T1000 (cell line): ENCODE data around the gene ZNF628.
A peak's percentile ranks its signal among the peaks of the same experiment; 100 is the strongest.

Experiments used
- DNase-seq: peaks from one replicate; lab custom pipeline; 2025; ENCODE audit warnings: mixed read lengths; lab: John Stamatoyannopoulos, UW

ZNF628 gene

DNA sequence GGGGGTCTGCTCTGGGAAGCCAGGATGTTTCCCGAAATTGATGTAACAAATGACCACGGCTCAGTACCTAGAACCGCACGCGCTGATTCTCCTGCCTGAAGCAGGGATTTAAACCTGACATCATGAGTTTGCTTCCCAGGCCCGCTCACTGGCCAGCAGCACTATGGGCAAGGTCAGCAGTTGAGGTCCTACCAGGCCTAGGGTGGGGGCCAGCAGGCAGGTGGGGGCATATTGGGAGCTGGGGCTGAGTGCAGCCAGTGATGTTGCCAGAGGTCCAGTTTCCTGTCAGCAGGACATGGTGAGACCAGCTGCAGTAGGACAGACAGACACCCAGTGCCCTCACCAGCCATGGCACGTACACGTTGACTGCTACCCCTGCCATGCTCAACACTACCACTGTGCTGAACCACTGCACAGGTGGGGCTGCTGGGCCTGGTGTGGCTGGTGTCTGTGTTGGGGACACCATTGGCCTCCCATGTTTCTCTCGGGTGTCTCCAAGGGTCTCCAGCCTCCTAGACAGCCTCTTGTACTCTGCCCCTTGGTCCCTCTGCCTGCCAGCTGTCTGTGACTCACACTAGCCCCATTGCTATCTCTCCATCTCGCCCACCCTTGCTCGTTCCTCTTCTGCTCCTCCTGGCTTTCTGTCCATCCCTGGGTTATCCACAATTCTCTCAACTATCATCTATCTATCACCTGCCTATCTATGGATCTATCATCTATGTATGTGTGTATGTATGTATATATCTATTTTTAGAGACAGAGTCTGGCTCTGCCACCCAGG lies 10.8 kb upstream of the ZNF628 start:
- no peak for DNase-seq

DNA sequence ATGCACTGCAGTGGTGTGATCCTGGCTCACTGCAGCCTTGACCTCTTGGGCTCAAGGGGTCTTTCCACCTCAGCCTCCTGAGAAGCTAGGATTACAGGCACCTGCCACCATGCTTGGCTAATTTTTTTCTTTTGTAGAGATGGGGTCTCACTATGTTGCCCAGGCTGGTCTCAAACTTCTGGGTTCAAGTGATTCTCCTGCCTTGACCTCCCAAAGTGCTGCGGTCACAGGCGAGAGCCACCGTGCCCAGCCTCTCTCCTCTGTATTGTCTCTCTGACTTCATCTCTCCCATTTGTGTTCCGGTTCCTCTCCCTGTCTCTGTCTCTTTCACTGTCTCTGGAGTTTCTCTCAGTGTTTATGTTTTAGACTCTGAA lies 10.2 kb upstream of the ZNF628 start:
- no peak for DNase-seq

DNA sequence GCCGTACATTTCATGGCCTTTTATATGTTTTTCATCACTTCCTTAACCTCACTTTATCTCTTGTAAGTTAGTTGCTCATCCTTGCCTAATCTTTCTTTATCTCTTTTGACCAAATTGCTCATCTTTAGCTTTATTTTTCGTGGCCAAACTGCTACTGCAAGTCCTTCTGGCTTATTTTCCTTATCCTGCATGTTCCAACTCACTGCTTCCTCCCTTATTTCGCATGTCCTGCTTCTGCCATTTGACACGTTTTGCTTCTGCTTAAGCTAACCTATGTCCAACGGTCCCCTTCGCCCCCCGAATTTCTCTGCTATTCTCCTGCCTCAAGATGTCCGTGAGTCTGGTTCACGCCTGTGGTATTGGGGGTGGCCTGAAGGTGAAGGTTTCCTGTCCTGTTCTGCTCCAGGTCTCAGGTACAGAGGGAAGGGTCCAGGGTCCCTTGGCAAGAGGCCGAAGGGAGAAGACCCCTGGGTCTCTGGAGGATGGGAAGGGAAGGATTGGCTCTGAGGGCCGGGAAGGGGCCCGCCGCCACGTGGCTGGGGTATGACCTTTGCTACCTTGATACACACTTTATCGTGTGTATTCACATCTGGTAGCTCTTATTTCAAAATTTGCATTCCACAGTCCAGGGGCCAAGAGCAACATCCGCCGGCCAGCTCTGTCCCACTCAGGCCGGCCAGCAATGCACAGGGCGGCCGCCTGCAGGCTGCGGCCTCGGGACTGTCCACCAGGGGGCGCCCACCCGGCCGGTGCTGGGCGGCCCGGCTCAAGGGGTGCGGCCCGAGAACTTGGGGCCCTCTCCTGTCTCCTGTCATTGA lies 9.0 kb upstream of the ZNF628 start:
- peak; percentile 30 for DNase-seq

DNA sequence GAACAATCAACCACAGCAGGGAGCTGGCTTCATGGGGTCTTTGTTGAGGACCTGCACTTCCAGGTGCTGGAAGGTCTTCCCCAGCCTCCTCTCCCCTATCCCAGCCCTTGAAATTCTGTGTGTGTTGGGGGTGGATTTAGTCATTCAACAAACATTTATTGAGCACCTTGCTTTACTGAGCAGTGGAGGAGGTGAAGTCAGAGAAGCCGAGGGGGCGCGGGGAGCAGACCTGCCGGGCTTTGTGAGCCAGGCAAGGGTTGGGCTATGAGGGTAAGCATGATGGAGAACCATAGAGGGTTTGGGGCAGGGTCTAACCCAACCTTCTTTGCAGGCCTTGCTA lies 8.4 kb upstream of the ZNF628 start:
- no peak for DNase-seq

GRCh38 chr19:55471266-55471665 lies 5.2 kb upstream of the ZNF628 start:
- DNase-seq: no peak

GRCh38 chr19:55472463-55472862 lies 4.0 kb upstream of the ZNF628 start:
- no peak for DNase-seq

- DNase-seq: no peak
These were observed 3.0 kb upstream of the ZNF628 start for GRCh38 chr19:55473225-55474012.

DNA sequence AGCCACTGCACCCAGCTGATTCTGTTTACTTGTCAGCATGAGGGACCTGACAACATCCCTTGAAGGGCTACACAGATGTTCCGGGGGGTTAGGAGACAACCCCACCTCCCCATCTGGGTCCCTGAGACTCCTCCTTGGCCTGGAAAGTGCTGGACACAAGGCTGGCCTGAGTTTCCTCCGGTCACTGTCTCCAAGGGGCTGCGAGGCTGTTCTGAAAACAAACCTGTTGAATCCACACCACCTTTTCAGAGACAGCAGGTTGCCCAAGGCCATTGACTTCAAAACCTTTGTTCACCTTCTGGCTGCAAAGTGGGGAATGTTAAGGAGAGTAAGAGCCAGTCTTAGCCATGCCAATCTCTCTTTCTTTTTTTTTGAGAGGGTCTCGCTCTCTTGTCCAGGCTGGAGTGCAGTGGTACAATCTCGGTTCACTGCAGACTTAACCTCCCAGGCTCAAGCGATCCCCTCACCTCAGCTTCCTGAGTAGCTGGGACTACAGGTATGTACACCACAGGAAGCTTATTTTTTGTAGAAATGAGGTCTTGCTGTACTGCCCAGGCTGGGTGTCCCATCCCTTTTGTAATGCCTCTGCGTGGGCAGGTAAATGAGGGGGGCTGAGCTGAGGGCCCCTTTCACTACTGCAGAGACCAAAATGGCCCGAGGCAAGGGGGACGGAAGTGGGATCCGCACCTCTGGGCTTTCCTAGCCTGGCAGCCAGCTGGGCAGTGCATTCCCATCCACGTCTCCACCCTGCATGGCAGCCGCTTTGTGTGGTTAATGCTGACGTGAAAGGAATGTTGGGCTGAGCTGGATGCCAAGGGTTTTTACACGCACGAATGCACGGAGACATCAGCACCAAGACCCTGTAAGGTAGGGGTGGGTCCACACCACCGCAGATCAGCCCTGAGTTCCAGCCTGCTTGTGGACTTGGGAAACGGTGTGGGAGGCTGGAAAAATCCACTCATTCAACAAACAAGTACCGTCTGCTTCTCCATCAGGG lies 1.9 kb upstream of the ZNF628 start:
- DNase-seq: no peak

GRCh38 chr19:55477905-55478304 lies 1.5 kb downstream of the ZNF628 start:
- DNase-seq: no peak

- no peak for DNase-seq
These were observed 1.9 kb downstream of the ZNF628 start for GRCh38 chr19:55478364-55478763.

DNA sequence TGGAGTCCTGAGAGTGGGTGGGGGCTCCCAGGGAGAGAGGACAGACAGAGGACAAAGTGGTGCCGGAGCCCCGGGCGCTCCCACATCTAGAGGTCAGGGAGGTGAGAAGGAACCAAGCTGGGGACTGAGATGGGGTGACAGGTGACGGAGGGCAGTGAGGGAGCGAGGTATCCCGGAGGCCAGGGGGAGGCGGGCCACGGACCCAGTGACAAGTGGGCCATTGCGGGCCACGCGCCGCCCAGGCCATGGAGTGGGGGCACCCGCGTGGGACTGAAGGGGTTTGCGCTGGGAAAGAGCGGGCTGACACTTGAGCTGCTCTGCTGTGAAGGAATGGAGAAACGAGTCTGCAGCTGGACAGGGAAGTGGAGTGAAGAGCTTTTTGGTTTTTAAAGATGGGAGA lies 2.6 kb downstream of the ZNF628 start:
- no peak for DNase-seq

DNA sequence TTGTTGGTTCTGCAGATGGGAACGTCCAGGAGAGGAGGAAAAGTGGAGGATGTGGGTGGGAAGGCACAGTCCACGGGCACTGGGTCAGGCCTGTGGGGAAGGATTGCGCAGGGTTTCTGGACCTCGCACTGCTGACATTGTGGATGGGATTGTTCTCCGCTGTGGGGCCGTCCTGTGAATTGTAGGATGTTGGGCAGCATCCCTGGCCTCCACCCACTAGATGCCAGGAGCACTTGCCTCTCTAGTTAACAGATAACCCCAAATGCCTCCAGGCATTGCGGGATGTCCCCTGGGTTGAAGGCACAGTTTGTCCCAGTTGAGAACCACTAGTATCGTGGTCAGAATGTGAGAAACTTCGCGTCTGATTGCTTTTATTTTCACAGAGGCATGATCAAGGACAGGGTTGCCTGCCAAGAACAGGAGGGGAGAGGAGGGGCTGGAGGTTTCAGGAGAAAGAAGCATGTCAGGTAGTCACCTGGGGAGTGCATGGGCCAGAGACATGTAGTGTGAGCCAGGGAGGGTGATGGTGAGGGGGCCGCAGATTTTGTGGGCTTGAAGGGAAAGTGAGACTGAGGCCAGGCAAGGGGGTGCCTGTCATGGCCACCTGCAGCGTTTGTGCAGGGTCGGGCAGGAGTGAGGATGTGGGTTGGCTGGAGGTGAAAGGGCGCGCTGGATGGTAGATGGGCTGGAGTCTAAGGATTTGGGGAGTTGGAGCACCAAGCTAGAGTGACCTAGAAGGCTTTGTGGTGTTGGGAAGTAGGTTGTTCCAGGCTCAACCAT lies 3.2 kb downstream of the ZNF628 start:
- no peak for DNase-seq

DNA sequence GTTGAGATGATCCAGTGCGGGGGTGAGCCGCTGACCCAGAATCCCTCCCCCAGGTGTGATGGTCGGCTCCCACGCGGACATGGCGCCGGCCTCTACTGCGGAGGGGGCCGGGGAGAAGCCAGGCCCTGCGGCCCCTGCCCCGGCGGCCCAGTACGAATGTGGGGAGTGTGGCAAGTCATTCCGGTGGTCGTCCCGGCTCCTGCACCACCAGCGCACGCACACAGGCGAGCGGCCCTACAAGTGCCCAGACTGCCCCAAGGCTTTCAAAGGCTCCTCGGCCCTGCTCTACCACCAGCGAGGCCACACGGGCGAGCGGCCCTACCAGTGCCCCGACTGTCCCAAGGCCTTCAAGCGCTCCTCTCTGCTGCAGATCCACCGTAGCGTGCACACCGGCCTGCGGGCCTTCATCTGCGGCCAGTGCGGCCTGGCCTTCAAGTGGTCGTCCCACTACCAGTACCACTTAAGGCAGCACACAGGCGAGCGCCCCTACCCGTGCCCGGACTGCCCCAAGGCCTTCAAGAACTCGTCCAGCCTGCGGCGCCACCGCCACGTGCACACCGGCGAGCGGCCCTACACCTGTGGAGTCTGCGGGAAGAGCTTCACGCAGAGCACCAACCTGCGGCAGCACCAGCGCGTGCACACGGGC lies 4.9 kb downstream of the ZNF628 start:
- no peak for DNase-seq

DNA sequence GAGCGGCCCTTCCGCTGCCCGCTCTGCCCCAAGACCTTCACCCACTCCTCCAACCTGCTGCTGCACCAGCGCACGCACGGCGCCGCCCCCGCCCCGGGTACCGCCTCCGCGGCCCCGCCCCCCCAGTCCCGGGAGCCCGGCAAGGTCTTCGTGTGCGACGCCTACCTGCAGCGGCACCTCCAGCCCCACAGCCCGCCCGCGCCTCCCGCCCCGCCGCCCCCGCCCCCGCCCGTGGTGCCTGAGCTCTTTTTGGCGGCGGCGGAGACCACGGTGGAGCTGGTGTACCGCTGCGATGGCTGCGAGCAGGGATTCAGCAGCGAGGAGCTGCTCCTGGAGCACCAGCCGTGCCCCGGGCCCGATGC lies 5.4 kb downstream of the ZNF628 start:
- no peak for DNase-seq

DNA sequence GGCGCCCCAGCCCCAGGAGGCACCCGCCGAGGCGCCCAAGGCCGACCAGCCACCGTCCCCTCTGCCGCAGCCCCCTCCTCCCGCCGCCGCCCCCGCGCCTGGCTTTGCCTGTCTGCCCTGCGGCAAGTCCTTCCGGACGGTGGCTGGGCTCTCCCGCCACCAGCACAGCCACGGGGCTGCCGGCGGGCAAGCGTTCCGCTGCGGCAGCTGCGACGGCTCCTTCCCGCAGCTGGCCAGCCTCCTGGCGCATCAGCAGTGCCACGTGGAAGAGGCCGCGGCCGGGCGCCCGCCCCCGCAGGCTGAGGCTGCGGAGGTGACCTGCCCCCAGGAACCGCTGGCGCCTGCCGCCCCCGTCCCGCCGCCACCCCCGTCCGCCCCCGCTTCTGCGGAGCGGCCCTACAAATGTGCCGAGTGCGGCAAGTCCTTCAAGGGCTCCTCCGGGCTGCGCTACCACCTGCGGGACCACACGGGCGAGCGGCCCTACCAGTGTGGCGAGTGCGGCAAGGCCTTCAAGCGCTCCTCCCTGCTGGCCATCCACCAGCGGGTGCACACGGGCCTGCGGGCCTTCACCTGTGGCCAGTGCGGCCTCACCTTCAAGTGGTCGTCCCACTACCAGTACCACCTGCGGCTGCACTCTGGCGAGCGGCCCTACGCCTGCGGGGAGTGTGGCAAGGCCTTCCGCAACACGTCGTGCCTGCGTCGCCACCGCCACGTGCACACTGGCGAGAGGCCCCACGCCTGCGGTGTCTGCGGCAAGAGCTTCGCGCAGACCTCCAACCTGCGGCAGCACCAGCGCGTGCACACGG lies 5.9 kb downstream of the ZNF628 start:
- no peak for DNase-seq

- DNase-seq: no peak
These were observed 6.7 kb downstream of the ZNF628 start for GRCh38 chr19:55482967-55483705.

GRCh38 chr19:55483706-55484592 lies 7.5 kb downstream of the ZNF628 start:
- no peak for DNase-seq
